ELF-1 (cell line): Measurements from ENCODE around the gene PCGF1.
A peak's percentile ranks its signal among the peaks of the same experiment; 100 is the strongest.

Experiments used
- DNase-seq: peaks from one replicate; pipeline ENCODE4 v3.0.0-alpha.2; 2016; ENCODE audit warnings: low read depth, low spot score

Gene PCGF1

DNA sequence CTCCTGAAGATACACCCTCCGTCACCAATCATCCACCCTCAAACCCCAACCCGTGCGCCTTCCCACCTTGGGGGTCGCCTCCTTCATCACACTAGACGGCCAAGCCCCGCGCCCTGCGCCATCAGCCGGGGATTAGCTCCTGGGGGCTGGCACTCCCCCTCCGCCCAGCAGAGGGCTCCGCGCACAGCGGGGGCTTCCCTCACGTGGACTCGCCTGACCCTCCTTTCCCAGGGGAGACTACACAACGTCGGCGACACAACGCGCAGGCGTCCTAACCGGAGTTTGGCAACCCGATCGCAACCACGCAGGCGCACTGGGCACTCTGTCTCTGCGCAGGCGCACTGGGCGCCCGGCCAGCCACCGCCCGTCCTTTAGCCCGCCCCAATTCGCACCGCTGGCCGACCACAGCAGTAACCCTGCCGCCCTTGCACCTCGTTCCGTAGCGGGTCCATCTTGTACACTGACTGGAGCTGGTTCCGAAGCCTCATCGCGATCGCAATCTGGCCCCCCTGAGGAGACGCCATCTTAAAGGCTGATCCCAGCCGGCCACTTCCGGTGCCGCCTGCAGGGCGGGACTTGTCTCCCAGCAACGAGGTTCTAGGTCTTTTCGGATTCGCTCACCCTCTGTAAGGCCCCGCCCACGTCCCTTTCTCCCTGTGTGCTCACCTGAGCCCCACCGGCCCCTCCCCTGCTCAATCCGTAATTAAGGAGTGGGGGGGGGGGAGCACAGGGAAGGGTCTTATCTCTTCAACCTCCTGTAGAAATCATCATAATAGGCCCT lies at the start of gene PCGF1:
Gene PCGF1 (minus strand): TSS at position 551 of the 781 bp plus-strand sequence. CDS start 27 bp downstream, at position 524.
- peak; percentile 99 for DNase-seq

DNA sequence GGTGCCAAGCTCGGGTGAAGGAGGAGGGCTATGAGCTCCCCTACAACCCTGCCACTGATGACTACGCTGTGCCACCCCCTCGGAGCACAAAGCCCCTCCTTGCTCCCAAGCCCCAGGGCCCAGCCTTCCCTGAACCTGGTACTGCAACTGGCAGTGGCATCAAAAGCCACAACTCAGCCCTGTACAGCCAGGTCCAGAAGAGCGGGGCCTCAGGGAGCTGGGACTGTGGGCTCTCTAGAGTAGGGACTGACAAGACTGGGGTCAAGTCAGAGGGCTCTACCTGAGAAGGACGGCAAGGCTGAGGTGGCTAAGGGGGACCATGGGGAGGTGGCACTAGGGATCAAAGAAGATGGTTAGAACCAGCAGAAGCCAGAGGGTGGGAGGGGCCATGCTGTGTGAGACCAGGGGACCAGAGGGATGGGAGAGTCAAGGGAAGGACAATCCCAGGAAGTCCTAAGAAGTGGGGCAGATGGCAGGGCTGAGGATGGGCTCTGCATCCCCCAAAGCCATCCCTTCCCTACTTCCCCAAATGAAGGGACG lies 49.4 kb upstream of the PCGF1 start:
- no peak for DNase-seq

DNA sequence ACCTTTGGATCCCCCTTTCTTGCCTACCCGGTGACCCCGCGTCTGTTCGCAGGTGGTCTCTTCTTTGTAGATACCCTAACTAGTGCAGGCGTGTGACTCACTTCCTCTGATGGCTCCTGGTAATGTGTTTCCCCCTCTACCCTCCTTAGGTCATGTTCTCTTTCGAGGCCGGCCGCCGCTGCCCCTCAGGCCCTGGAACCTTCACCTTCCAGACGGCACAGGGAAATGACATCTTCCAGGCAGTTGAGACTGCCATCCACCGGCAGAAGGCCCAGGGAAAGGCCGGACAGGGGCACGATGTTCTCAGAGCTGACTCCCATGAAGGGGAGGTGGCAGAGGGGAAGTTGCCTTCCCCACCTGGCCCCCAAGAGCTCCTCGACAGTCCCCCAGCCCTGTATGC lies 48.7 kb upstream of the PCGF1 start:
- DNase-seq: no peak

DNA sequence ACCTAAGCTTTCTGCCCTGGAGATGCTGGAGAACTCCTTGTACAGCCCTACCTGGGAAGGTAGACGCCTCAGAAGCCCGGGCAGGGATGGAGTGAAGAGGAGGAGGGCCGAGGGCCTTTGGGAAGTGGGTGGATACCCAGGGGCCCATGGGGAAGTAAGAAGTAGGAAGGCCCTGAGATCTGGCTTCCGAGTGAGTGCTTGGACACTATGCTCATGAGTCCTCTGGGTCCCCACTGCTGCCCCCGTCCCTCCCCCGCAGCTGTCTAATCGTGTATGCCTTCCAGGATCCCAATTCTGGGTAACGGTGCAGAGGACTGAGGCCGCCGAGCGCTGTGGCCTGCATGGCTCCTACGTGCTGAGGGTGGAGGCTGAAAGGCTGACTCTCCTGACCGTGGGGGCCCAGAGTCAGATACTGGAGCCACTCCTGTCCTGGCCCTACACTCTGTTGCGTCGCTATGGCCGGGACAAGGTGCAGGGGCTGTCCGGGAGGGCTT lies 48.2 kb upstream of the PCGF1 start:
- DNase-seq: no peak

DNA sequence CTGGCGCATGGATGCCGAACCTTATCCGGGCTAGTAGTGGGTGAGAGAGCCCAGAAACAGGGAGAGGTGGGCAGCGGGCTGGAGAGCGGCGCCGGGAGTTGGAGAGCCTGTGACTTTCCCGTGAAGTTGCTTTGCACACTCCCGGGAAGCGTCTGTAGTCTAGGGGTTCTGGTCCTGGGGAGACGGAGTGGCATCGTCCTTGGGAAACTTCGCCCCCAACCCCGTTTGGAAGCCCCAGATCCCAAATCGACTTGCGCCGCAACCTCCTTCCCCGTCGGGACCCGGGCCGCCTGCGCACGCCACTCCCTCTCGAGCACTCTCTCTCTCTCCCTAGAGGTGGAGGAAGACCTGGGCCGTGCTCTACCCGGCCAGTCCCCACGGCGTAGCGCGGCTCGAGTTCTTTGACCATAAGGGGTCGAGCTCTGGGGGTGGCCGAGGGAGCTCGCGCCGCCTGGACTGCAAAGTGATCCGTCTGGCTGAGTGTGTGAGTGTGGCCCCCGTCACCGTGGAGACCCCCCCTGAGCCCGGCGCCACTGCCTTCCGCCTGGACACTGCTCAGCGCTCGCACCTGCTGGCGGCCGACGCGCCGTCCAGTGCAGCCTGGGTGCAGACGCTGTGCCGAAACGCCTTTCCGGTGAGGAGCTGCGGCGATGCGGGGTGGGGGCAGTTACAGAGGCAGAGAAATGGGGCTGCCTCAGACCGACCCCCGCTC lies 47.5 kb upstream of the PCGF1 start:
- DNase-seq: peak; percentile 77

DNA sequence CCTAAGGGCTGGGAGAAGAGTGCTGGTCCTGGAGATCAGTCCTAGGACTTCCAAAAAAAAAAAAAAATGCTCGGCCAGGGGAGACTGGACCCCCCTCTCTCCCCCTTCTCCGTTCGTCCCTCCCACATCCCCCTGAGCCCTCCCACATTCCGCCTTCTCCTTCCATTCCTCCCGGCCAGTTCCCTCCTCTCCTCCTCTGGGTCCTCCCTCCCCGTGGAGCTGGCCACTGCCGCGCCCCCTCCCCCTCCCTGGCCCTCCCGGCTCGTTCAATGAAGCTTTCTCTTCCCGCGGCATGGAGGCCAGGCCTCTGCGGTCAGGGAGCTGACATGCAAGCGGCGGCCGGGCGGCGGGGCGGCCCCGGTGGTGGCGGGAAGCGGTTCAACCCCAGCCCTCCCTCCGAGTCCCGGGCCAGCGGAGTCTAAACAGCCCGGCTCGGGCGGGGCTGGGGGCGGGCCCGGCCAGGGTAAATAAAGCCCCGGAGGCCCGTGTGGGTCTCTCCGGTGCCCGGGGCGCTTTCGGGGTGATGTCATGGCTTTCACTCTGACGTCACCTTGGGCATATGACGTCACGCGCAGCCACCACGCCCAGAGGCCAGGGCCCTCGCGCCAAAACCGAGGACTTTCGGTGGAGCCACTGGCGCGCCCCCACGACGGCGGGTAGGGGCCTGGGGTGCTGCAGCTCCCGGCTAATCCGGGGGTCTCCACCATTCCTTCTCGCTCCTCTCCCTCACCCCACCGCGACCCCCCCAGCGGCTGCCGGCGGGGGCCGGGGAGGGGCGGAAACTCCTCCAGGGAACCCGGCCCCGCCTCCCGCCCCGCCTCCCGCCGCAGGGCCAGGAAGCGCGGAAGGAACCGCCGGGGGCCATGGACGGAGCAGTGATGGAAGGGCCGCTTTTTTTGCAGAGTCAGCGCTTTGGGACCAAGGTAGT lies 46.7 kb upstream of the PCGF1 start, which contains the start of the genes DOK1 and LOXL3:
Gene DOK1 (plus strand): TSS at position 829 of the 928 bp plus-strand sequence. CDS start 35 bp downstream, at position 864.
Gene LOXL3 (minus strand): TSS at position 51 of the 928 bp plus-strand sequence. CDS start 1,308 bp downstream, outside the sequence.
- DNase-seq: peak; percentile 87

DNA sequence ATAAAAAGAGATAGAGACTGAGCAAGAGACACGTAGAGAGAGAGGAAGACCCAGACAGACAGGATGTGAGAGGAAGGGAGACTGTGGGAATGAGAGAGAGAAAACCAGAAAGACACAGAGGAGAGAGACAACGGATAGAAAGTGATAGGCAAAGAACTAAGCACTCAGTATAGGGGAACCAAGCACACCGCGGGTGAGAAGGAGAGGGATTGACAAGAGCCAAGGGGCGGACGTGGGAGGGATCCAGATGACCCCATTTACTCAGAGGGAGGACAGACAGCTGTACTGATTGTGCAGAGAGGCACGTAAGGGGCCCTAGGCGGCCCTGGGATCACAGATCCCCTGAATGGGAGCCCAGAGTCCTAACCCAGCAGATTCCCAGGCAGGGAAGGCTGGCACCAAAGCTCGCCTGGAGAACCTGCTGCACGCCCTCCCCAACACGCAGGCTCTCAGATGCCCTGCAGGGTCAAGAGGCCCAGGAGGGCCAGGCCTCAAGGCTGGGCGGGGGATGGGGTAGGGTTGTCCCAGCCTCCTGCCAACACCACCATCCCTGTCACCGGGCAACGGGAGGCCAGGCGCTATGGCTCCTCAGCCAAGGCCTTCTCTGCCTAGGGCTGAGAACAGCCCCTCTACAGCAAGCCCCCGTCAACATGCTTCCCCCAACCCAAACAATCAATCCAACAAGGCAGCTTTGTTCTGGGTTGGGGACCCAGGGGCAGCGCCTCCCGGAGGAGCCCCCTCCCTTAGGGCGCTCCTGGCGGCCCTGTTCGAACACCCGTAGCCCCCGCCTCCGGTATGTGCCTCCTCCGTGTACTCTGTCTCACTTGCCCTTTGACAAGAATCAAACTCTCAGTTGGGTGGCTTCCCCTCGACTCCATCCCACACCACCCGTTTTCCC lies 45.7 kb upstream of the PCGF1 start:
- peak; percentile 60 for DNase-seq

DNA sequence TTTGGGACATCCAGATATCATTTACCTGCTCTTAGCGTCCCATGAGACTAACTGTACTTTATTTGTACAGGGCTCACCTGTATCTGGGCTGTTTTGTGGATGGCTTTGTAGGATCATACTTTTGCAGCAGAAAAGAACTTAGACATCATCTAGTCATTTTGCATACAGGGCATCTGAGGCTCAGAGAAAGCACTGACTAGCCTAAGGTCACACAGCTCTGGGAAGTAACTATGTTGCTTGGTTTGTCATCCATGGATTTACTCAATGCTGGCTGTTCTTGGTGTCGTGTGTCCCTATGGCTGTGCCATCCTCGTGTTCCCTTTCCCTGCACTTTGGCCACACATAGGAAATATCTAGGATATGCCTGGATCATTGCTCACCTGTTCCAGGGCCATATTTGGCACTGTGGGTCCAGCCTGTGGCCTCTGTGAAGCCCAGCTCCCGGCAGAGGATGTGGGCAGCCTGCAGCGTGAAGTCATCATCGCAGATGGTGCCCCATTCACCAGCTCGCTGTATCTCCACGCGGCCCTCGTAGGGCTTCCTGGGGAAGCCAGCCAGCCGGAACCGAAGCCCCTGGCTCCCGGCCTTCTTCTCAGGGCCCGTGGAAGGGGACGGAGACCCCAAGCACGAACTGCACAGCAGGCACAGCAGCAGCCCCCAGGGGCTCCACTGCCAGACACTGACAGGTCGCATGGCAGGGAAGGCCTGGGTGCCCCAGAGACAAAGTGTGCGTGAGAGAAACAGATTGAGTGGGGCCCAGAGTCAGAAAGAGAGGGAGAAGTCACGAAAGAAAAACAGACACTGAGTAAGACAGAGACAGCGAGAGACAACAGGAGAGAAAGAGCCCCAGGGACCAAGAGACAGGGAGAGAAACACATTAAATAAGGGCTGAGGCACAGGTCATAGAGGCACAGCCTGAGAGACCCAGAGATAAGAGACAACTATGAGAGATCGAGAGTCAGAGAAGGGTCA lies 44.7 kb upstream of the PCGF1 start:
- DNase-seq: no peak

DNA sequence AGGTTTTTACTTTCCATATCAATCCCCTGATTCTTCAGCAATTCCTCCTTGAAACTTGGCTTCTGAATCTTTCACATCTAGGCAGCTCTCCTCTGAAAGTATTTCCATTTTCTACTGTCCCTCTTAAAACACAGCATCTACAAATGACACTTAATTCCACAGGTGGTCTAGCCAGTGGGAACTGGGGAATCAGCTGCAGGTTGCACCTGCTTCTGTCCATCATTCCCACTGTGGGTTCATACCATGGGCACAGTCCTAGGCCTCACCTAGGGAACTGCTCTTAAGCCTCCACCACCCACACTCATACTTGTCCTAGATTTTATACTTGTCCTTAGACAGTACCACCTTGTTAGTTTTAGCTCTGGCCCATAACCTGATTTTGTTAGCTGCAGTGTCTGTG lies 44.0 kb upstream of the PCGF1 start:
- DNase-seq: no peak

DNA sequence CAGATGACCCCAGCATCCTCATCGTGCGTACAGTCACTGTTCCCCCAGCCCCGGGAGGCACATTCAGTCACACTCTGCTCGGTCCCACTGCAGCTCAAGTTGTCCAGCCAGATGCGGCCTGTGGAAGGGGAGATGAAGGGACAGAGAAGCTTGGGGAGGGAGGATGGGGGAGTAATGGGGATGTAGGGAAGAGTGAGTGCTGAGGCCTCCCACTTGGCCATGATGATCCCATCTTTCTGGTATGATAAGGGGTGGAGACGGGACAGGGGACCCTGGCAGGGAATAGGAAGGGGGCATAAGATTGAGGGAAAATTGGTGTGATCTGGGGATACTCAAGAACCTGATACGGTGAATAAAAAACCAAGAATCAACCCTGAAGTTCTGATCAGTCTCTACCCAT lies 42.7 kb upstream of the PCGF1 start:
- DNase-seq: no peak

DNA sequence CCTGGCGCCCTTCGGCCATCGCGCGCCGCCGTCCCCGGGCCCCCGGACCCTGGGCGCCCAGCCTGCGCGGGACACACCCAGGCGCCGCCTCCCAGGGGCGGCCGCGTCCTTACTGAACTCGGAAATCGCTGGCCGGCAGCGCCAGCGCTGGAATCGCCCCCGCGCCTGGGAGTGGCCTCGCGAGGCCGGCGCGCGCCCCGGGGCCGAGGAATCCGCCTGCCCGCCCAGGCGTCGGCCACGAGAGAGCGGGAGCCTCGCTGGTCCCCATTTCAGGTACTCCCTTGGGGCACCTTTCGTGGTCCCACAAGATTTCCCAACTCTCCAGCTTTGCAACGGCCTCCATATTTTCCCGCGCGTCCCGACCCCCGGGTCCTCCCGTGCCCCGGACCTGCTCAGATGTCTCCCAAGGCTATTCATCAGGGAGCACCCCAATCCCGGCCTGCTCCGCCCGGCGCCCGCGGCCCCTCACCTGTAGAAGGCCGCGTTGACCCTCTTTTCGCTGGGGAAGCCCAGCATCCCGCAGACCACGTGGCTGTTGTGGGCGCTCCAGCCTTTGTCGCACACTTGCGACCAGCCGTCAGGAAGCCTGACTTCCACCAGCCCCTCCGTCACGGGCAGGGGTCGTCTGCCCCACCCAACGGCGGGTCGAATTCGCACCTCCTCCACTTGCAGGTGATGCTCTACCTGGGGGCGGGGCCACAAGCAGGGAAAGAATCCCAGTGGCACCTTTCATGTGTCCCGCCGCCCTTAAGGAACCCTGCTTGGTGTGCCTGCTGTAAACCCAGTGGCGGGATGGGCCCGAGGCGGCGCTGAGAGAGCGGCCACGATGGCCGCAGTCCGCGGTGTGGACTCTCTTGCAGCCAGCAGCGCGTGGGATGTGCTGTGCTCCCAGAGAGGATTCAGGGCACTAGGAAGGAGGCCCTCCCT lies 41.7 kb upstream of the PCGF1 start:
- DNase-seq: peak; percentile 70

DNA sequence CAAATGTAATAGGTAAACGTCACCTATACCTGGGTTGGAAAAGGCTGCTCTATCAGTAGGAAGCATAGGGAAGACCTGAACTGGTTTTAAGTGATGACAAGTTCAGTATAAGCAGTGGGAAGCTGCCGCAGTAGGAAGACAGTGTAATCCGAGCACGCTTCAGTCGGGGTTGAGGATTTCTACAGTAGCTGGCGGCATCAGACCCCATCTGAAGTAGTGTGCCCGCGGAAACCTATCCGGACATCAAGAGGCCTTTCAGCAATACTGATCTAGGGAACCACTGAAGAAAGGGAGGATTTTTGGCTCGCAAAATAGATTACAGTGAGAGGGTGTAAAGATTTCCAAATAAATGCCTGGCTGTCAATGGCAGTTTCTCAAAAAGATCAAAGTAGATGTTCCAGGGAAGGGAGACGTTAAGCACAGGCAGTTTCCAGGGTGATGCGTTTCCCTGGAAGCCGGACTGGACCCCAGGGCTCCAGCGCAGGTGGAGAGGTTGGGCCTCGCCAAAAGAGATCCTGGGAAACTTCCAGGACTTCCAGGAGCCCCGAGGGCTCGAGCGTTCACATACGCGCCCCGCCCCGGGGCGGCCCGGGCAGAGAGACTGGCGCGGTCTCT lies 40.9 kb upstream of the PCGF1 start:
- peak; percentile 47 for DNase-seq

DNA sequence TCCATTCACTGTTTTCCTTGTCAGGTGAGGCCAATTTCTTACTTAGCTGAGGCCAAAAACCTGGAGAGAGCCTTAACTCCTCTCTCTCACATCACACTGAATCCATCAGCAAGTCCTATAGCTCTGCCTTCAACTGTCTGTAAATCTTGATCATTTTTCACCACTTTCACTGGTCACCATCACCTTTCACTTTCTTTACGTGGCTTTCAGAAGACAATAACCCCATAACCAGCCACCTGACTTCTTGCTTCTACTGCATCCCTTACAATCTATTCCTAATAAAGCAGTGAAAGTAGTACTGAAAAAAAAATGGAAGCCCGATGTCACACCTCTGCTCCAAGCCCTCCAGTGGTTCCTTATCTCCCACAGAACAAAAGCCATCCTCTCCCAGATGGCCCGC lies 38.5 kb upstream of the PCGF1 start:
- no peak for DNase-seq

DNA sequence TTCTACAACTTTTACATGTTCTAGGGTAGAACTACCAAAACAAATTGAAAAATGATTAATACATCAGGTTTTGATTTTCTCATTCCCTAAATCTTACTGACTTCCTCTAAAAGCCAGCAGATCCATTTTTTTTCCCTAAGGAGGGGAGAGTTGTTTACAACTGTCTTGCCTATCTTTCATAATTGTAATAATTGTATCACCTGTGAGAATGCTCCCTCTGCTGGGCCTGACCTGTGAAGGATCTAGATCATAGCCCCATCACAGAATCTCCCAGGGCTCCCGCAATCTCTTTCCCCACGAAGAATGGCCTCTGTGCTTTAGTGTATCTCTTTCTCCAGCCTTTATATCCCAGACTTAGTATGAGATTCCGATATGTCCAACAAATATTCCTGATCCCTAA lies 37.1 kb upstream of the PCGF1 start:
- no peak for DNase-seq

DNA sequence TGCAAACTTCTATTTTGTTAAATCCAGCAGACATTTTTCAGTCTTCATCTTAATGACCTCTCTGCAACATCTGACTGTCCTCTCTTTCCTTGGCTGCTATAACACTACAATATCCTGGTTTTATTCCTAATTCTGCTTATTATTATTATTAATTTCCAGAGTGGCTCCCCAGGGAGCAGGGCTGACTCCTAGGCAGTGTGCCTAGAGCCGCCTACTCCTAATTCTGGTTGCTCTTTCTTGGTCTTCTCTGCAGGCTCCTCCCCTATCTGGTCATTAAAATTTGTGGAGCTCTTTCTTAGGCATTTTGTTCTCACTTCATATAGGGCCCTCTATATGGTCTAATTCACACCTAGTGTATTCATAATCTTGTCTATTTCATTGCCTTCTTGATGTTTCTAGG lies 35.5 kb upstream of the PCGF1 start:
- DNase-seq: no peak

DNA sequence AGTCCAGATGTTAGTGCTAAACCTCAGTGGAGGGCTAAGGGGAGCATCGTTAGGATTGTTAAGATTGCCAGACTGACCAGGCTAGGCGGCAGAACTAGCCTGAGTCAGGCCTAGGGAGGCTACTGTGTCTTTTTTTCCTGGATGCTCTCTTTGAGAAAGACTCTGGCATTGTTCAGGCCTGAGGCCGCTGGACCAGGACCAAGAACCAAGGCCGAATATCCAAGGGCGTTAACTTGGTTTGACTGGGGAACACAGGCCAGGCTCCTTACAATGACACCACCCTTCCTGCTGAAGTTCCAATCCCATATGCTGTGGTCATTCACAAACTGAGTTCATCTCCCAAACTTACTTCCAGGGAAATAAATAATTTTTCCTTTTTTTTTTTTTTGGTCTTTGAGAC lies 32.8 kb upstream of the PCGF1 start:
- DNase-seq: no peak

DNA sequence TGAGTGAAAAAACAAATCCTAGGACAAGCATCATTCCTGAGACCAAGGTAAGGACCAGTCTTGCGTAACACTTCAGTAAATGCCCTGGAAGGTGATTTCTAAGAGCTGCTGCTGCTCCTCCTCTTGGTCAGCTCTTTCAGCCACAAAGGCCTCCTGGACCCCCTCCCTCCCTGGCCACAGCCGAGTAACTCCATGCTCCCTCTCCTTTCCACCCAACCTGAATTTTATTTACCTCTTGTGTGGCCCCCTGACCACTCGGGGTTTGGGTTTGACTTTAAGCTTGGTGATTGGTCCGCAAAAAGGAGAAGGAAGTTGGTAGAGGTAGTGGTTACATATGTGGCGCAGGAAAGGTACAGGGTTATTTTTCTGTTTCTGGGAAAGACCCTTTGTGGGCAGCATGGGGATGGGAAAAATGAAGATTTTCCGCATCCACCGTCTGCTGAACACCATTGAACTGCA lies 31.4 kb upstream of the PCGF1 start:
- DNase-seq: no peak
